HG03280 (cell line): ENCODE data around the gene PDE6C.
"Not testable (repeated sequence)": the region's sequence is repeated elsewhere in the genome, so short reads cannot be mapped to it uniquely, and the experiment has no call there.

Experiments
- ATAC-seq: cut with Tn5 transposase; IDR thresholded peaks from one replicate; pipeline ENCODE4 v1.9.1; 2021; ENCODE audit warnings: mild to moderate bottlenecking, moderate library complexity; ENCODE audit not compliant: unreplicated experiment

Gene PDE6C

DNA sequence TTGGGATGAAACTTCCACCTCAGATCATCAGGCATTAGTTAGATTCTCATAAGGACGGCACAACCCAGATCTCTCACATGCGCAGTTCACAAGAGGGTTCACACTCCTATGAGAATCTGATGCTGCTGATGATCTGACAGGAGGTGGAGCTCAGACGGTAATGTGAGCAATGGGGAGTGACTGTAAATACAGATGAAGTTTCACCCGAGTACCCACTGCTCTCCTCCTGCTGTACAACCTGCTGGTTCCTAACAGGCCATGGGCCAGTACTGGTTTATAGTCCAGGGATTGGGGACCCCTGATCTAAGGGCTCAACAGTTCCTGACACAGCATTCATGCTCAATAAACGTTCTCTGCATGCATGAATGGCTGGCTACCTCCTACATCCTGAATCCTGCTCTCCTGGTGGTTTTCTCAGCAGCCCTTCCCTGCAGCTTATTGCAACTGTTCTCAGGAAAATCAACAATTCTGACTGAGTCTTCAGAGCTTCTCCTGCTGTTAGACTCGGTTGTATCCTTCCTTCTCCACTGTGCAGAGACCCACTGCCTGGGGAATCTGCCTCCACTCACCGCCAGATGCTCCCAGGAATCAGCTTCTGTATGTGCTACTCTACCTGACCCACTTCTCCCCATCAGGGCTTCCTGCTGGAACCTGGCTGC, 17.4 kb downstream of the PDE6C start:
- ATAC-seq = no peak

DNA sequence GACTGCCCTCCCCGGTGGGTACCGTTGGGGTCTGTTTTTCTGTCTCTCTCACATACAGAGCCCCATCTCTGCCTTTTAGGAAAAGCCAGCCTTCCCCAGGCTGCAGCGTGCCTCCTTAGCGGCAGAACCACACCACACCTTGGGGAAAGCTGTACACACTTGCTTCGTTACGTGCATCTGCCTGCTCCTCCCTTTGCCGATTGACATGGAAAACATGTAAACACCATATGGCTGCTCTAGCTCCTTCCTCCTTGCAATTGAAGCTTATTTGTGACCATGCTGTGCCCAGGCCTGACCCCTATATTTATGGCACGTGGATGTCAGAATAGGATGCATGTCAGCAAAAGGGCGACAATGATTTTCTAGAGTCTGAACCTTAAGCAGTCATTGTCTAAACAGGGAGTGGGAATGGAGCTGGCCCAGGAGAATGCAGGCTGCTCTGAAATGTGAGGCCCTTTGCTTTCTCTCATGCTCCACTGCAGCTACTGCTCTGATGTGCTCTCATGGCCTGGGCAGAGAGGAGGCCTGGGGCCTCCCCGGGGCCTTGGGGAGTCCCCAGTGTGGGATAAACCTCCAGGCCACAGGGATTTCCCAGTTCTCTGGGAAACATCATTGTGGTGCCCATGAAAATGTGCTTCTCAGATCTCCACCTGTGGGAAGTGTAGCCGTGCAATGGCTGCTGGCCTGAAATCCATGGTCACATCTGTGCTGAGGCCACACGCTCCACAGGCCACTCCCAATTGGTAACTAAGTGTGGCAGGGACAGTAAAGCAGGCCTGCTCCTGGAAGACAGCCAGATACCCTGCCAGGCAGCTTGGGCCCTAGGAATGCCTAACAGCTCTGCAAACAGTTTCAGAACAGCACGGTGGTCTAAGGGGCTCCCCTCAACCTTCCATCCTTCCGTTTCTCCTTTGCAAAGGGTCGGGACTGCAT, 18.6 kb downstream of the PDE6C start:
- no peak for ATAC-seq

DNA sequence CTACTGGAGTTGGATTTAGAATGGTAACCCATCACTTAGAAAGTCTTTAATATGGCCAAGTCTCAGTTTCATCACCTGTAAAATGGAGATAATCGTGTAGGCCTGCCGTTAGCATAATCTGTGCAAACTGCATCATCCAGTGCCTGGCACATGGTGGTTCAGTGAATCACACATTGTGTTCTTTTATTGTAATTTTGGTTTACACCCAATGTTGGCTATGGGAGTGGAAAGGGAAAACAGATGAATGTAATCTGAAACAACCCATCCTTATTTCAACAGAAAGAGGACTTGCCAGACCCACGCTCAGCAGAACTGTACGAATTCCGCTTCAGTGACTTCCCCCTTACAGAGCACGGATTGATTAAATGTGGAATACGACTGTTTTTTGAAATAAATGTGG, 27.5 kb downstream of the PDE6C start:
- ATAC-seq = no peak

- no peak for ATAC-seq
These were observed 40.5 kb downstream of the PDE6C start for GRCh38 chr10:93652857-93653256.

- no peak for ATAC-seq
These were observed 41.9 kb downstream of the PDE6C start for GRCh38 chr10:93654201-93654600.

GRCh38 chr10:93656155-93656554, 43.8 kb downstream of the PDE6C start:
- ATAC-seq = no peak

- no peak for ATAC-seq
These were observed 45.4 kb downstream of the PDE6C start for GRCh38 chr10:93657757-93658156.

- no peak for ATAC-seq
These were observed 53.7 kb downstream of the PDE6C start for GRCh38 chr10:93666030-93666429.

DNA sequence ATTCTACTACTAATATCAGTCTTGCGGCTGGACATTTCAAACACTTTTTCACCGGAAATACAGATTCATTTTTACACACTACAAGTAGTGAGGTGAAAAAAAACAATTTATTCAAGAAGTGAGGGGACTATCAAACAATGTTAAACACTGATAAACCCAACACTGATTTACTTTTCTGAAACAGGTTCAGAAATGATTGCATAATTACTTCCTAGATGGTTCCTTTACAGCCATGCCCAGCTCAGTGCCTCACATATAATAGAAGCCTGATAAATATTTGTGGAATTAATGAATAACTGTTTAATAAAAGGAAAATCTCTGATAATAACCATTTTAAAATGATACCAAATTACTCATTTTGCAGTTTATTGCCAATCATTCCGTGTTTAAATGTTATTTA, 55.5 kb downstream of the PDE6C start:
- ATAC-seq = no peak

DNA sequence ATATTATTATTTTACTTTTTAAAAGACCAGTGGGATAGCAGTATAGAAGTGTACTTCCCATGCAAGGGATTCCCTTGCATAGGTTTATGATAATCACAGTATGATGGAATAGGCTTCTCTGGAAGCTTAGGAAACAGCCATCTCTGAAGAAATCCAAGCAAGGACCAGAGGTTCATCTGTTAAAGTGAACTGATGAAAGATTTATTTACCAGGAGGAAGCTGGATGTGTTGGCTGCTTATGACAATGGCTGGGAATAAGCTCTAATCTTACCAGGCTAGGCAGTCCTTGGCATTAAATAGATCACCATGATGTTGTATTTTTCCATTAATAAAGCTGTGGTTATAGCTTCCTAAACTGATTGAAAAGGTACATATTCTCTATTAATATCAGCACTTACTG, 58.0 kb downstream of the PDE6C start:
- ATAC-seq = no peak

DNA sequence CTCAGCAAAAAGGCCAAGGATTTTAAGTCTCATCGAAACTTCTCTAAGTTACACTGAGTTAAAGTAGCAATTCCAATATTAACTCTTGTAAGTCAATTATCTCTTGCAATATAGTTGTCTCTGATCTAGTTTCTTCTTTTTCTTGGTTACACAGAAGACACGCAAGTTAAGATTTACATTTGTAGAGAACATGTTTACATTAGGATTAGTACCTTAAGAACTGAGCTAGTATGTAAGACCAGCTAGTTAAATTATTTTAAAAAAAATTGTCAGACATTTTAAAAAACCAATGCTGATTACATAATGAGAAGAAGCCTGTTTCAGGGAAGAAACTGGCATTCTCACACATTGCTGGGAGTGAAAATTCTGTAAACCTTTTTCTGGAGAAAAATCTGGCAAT, 58.7 kb downstream of the PDE6C start:
- no peak for ATAC-seq

- no peak for ATAC-seq
These were observed 59.8 kb downstream of the PDE6C start for GRCh38 chr10:93672022-93672678.

- ATAC-seq = no peak
These were observed 60.6 kb downstream of the PDE6C start for GRCh38 chr10:93672890-93673289.

DNA sequence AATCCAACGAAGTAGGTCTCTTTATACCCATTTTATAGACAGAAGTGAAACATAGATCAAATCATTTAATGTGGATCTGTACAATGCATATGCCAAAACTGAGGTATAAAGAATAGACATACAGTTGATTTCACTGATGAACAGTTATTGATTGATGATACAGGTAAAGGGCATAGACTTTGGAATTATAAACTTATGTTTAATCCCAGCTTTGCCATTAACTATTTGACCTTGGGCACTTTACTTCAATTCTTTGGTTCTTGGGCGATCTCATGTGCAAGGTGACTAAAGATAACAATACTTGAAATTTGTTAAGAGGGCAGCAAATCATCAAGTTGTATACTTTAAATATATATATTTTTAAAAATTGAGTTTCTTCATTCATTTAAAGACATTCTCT, 61.5 kb downstream of the PDE6C start:
- ATAC-seq = no peak

- ATAC-seq = no peak
These were observed 66.0 kb downstream of the PDE6C start for GRCh38 chr10:93678386-93678785.

GRCh38 chr10:93678805-93679587, 66.7 kb downstream of the PDE6C start:
- no peak for ATAC-seq

- ATAC-seq = no peak
These were observed 68.2 kb downstream of the PDE6C start for GRCh38 chr10:93680412-93681047.

DNA sequence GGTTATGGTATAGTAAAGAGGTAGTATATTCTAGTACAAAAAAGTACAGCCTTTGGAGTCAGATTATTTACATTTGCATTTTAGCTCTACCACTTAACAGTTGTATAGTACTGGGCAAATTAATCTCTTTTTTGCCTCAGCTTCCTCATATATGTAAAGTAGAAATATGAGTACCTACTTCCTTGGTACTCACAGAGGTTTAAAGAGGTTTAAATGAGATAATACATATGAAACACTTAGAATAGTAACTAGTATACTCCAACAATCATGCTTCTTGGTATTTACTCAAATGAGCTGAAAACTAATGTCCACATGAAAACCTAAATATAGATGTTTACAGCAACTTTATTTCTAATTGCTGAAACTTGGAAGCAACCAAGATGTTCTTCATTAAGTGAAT, 75.4 kb downstream of the PDE6C start:
- no peak for ATAC-seq

DNA sequence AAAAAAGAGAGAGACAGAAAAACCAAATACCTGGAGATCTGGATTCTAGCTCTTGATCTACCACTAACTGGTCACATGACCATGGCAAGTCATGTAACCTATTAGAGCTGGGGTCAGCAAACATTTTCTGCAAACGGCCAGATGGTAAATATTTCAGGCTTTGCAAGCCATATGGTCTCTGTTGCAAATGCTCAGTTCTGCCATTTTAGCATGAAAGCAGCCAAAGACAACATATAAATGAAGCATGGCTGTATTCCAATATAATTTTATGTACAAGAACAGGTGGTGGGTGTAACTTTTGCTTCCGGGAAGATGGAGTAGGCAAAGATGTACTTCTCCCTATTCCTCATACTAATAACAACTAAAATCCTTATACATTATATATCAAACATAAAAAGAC, 83.4 kb downstream of the PDE6C start:
- no peak for ATAC-seq

DNA sequence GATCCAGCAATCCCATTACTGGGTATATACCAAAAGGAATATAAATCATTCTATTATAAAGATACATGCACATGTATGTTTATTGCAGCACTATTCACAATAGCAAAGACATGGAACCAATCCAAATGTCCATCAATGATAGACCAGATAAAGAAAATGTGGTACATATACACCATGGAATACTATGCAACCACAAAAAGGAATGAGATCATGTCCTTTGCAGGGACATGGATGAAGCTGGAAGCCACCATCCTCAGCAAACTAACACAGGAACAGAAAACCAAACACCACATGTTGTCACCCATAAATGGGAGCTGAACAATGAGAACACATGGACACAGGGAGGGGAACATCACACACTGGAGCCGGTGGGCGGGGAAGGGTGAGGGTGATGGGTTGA, 84.2 kb downstream of the PDE6C start:
- ATAC-seq = not testable (repeated sequence)

DNA sequence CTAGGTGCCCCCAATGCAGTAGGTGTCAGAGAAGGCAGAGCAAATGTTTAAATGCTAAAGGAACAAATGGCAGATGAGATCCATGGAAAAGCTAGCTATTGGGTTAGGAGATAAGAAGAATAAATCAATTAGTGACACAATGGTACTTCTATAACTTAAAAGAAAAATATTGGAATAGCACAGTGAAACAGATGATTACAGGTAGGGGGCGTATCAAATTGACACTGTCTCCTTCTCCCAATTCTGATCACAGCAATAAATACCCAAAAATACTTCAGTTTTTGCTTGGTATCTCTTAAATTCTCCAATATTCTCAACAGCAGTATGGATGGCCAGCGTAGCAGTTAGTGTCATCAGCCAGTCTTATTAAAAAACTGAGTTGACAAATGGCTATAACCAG, 84.9 kb downstream of the PDE6C start:
- ATAC-seq = no peak
